Activated naive CD4-positive, alpha-beta T cell treated with anti-CD3 and anti-CD28 coated beads, Interleukin-2, amount 50 U/mL, for 16 hours (primary cell): ENCODE data around the gene GPR34.
"Not testable (repeated sequence)": the region's sequence is repeated elsewhere in the genome, so short reads cannot be mapped to it uniquely, and the experiment has no call there.

ENCODE experiments used
- DNase-seq: peaks from one replicate; pipeline ENCODE4 v3.0.0-alpha.2; 2020

GPR34 gene

GRCh38 chrX:41695426-41695825 is 6.7 kb downstream of the GPR34 start:
- no peak for DNase-seq

GRCh38 chrX:41703574-41704029 is 14.8 kb downstream of the GPR34 start:
- no peak for DNase-seq

GRCh38 chrX:41705042-41705441 is 16.3 kb downstream of the GPR34 start:
- no peak for DNase-seq

GRCh38 chrX:41705680-41706374 is 17.1 kb downstream of the GPR34 start:
- DNase-seq: no peak

GRCh38 chrX:41707218-41707617 is 18.4 kb downstream of the GPR34 start:
- no peak for DNase-seq

GRCh38 chrX:41708486-41708885 is 19.7 kb downstream of the GPR34 start:
- DNase-seq: no peak

GRCh38 chrX:41711021-41711667 is 22.4 kb downstream of the GPR34 start:
- DNase-seq: no peak

GRCh38 chrX:41716222-41716621 is 27.4 kb downstream of the GPR34 start:
- no peak for DNase-seq

GRCh38 chrX:41716767-41717473 is 28.1 kb downstream of the GPR34 start:
- no peak for DNase-seq

- no peak for DNase-seq
These were observed 29.9 kb downstream of the GPR34 start for GRCh38 chrX:41718481-41719235.

GRCh38 chrX:41719610-41720009 is 30.8 kb downstream of the GPR34 start:
- DNase-seq: not testable (repeated sequence)

- DNase-seq: no peak
These were observed 31.5 kb downstream of the GPR34 start for GRCh38 chrX:41720125-41720779.

GRCh38 chrX:41721590-41721989 is 32.8 kb downstream of the GPR34 start:
- no peak for DNase-seq

GRCh38 chrX:41722214-41722613 is 33.4 kb downstream of the GPR34 start:
- DNase-seq: no peak

- DNase-seq: no peak
These were observed 34.2 kb downstream of the GPR34 start for GRCh38 chrX:41722816-41723618.

GRCh38 chrX:41723826-41724225 is 35.1 kb downstream of the GPR34 start, which contains the start of gene GPR82:
GPR82 (plus strand) TSS chrX:41724181; CDS start chrX:41727027, 2,846 bp downstream.
- DNase-seq: no peak

GRCh38 chrX:41728125-41728524 is 39.4 kb downstream of the GPR34 start:
- DNase-seq: no peak

GRCh38 chrX:41730081-41730480 is 41.3 kb downstream of the GPR34 start:
- no peak for DNase-seq

- DNase-seq: no peak
These were observed 43.5 kb downstream of the GPR34 start for GRCh38 chrX:41732260-41732659.

GRCh38 chrX:41733939-41734338 is 45.2 kb downstream of the GPR34 start:
- DNase-seq: no peak

GRCh38 chrX:41734530-41734929 is 45.8 kb downstream of the GPR34 start:
- no peak for DNase-seq

GRCh38 chrX:41737065-41737464 is 48.3 kb downstream of the GPR34 start:
- DNase-seq: no peak
